Stimulated activated CD4-positive, alpha-beta T cell treated with anti-CD3 and anti-CD28 coated beads, TNF-alpha, amount 100 ng/mL, for 48 hours (primary cell): ENCODE results near the gene PFKP.

Source experiments
- DNase-seq, 3 donors: peaks; one replicate each; pipeline ENCODE4 v3.0.0-alpha.2; 2020; ENCODE audit warnings: low read depth in 3 of 3

Gene PFKP

DNA sequence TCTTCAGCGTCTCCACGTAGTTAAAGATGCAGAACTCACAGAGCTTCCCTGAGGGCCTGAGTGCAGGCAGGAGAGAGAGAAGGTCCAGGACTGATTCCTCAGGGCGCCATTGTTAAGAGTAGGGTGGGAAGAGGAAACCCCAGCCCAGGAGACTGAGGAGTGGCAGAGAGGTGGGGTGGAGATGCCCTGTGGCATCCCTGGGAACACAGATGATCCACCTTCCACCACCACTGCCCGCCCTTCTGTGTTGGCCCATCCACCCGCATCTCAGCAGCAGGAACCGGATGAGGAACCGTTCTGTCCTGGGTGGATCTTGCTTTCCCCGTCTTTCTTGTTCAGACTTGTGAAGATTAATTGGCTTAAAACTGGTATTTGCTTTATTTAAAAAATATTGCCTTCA is 48.3 kb downstream of the PFKP start:
- DNase-seq = no peak

DNA sequence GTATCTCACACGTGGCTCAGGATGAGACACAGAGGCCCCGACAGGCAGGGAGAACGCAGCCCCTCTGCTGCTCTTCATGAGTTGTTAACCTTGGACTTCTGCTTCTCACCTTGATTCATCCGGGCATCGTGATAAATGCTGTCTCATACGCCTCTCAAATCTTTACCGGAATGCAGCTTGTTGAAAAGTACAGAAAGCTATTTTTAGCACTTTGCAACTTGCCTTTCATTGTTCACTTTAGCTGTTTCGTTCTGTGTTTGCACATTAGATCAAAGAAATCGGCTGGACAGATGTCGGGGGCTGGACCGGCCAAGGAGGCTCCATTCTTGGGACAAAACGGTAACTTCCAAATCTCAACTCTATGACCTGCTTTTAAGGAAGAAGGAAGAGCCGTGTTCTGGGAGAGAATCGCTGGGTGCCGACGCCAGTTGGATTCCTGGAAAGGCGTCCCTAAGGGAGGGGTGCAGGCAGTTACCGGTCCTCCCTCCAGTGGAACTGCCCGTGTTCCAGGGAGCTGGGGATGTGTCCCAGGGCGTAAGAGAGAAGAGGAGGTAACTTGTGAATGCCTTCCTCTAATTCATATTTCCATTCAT is 49.3 kb downstream of the PFKP start:
- no peak for DNase-seq

DNA sequence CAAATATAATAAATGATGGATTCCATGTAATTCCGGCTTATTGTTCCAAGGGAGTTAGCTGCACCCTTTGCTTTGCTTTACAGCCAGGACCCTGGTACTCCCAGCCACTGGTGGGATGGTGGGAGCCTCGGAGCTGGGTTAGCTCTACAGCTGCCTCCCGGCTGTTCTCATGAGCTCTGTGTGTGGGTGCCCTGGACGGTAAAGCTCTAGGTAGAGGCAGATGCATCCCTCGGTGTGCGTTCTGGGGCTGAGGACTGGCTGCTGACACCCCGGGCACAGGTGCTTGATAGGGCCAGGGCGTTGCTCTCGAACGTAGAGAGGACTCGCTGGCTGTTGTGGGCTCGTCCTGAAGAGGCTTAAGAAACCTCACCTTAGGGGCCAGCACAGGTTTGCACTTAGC is 50.1 kb downstream of the PFKP start:
- no peak for DNase-seq

DNA sequence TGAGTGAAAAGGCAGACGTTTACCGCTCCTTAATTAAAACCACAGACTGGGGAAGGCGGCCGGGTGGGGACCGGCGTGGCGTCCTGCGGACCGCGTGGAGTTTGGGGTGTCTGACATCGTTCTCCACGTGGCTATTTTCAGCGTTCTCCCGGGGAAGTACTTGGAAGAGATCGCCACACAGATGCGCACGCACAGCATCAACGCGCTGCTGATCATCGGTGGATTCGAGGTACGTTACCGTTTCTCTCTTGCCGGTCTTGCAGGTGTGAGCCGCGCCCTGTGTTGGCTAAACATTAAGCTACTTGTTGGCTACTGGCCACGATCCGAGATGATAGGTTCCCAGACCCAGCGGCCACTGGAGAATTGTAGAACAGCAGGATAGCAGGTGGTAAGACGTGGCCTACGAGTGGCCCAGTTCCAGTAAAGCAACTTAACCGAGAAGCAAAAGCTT is 51.3 kb downstream of the PFKP start:
- no peak for DNase-seq

DNA sequence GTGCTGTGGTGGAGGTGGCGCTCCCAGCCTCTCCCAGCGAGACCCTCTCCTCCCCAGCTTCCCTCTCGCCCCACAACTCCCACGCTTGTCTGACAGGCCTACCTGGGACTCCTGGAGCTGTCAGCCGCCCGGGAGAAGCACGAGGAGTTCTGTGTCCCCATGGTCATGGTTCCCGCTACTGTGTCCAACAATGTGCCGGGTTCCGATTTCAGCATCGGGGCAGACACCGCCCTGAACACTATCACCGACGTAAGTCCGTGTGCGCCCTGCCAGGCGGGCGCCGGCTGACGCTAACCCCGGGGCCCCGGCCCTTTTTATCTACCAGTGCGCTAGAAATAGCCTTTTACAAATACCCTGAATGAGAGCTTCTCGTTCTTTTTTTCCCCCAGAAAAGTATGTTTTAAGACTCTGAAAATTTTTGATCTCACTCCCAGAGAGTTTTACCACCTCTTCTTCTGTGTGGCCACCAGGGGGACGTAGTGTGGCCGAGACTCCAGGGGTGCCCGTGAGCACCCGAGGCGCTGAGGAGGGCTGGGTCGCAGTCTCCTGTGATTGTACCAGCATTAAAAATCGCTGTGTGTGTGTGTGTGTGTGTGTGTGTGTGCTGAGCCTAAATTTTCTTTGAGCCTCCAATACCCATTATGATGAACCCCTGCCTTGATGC is 52.6 kb downstream of the PFKP start:
- no peak for DNase-seq

DNA sequence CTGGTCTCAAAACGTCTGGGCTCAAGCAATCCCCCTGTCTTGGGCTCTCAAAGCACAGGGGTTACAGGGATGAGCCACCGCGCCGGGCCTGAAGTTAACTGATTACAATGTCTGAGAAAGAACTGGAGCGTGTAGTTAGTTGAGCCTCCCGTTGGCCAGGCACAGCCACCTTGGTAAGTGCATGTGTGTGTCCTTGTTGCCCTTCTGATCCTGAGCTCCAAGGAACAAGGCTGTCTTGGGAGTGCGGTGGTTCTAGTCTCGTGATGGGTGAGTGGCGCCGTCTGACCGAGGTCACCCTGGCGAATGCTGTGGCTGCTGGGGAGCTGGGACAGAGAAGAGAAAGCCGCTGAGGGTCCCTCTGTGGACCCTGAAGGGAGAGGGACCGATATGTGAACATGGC is 54.7 kb downstream of the PFKP start:
- no peak for DNase-seq

DNA sequence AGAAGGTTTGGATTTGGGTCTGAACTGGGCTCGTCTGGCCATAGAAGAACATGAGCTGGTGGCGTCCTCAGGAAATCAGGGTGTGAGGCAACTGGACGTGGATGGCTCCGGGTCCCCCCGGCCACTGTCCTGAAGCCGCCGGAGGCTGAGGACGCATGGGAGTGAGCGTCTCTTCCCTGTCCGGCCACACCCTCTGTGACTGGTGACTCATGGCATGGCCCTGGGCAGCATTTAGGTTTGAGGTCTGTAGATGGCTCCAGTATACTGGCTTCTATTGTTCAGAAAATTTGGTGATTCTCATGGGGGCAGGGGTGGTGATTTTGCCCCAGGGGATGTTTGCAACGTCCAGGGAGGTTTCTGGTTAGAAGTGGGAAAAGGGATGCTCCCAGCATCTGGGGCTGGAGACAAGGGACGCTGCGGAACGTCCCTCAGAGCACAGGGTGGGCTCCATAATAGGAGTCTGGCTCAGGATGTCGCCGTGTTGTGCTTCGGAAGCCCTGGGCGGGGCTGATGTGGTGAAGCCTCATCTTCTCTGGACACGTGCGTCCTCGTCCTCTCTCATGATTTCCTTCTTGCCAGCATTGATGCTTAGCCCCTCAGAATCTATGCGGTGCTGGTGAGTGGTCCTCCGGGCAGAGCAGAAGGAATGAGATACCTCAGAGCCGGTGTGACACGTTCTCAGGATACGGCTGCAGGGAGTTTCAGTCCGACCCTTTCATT is 55.3 kb downstream of the PFKP start:
- DNase-seq = no peak

DNA sequence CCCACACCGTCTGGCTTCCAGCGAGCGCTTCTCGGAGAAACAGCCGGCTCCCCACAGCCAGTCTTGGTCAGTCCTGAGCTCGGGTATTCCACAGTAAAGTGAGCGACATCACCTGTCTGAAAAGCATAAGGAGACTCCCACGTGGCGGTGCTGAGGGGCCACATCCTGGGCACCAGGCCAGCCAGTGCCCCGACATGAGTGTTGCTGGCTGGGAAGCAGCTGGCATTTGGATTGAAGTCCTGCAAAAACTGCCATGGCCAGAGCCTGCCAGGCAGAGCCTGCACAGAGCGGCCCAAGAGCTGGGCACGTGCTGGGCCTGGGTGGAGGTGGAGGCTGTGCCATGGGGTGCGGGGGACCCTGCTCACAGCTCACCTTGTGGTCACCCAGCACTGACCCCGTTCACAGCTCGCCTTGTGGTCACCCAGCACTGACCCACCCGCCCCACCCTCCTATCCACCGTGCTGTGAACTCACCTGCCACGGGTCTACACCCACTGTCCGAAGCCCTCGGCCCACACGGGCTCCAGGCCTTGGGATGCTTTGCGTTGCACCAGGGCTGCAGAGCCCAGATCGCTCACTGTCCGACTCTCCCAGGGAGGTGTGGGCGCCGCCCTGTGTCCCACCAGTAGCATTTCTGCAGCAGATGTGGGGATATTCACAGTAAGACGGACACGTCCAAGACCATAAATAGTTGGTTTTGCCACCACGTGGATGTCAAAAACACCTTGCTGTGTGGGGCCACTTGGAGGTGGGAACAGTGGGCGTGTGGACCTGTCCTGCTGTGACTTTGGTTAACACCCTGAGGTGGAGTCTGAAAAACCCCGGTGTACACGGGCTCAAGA is 56.4 kb downstream of the PFKP start:
- DNase-seq = no peak

DNA sequence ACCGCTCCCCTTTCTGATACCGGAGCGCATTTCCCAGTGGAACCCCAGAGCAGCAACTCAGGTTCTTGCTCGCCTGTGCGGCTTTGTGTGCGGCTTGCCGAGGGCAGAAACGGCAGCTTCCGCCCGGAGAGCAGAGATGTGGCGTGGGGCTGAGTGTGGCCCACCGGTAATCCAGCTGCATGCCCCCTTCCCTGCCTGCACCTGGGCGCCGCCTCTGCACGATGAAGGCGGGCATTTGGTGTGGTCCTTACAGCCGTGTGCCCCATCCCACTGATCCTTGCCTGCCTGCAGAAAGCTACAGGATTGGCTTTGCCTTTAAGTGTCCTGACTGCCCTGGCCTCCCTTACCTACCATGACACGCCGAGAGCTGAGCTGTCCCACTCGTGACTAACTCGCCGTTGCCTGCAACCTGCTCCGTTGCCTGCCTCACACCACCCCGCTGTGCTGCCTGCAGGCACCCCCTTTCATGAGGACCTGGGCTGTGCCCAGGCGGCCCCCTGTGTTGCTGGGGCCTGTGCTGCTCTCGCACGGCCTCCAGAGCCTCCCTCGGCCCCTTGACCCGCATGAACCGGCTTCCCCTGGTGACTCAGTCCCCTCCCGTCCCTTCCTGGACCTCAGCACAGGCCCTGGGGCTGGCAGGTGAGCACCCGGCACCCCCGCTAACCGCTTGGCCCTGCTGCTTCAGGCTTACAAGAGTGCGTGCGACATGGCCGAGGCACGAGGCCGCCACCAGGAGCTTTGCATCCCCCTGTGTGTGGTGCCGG is 57.2 kb downstream of the PFKP start:
- no peak for DNase-seq

DNA sequence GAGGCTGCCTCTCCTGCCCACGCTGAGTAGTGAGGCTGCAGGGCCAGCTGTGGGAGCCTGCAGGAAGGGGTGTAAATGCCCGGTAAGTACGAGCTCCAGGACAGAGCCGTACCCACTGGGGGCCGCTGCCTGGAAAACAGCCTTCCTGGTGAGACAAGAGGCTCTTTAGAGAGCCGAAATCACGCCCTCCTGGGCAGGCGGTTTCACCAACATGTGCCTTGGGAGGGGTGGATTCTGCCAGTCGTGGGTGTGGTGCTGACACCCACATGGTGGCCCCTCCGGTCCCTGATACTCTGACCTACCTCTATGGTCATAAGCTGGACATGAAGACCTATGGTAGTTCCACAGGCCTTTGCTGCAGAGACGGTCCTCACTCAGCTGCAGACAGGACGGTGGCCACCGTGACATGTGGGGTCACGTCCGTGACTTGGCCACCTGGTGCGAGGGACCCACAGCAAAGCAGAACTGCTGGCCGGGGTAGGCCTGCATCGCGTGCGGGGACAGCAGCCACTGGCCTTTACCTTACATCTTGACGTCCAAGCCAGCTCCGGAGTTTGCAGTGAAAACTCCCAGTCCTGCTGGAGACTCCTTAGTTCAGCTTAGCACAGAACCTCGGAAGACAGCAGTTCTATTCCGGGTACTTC is 58.3 kb downstream of the PFKP start:
- no peak for DNase-seq

DNA sequence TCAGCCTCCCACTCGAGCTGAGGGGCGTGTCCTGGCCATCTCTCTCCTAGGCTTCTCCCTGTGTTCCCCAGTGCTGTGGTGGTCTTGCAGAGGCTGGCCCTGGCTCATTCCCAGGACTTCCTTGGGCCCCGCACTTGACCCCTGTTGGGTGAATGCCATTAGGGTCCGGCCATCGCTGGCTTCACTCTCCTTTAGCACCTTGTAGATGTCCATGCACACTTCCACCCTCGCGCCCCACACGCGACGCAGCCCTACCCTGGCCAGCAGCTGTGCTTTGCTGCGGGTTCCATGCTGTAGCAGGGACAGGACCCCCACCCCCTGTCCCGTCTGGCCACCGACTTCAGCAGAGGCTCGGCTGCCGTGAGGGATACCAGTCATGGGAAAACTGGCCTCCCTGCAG is 58.9 kb downstream of the PFKP start:
- no peak for DNase-seq

DNA sequence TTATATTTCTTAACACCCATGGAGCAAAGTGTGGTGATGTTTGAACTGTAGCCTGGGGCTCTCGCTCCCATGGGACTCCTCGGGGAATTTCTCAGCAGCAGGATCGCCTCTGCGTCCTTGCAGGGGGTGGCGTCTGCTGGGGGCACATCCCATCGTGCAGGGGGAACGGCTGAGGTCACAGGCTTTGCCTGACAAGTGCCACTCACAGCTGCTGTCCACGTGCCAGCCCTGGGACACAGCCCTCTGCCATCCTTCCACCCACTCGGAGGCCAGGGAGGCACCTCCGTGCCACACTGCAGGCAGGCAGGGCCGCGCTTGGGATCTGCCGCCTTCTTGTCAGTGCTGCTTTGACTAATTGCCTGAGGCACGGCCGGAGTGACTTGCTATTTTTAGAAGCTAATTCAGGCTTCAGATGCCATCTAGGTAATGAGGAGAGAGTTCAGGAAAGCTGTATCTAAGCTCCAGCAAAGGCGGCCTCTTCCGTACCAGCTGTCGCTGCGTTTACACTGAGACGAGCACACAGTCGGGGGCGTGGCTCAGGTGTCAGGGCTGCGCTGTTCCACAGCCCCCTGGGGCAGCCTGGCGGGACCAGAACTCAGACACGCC is 59.5 kb downstream of the PFKP start:
- DNase-seq = no peak

DNA sequence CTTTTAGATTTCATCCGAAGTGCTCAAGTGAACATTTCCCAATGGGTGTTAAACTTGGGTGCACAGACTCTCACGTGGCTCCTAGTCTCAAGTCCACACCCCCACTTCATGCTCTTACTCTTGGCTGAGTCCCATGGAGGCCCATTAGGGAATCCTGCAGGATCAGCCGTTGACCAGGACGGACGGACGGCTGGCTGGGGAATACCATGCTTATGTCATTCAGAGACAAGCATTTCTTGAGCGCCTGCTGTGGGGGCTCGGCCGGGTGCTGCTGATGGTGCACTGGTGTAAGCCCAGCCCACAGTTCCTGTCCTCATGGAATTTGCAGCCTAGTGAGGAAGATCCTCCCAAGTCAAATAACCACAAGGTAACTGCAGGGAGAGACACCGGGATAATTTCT is 60.6 kb downstream of the PFKP start:
- no peak for DNase-seq

DNA sequence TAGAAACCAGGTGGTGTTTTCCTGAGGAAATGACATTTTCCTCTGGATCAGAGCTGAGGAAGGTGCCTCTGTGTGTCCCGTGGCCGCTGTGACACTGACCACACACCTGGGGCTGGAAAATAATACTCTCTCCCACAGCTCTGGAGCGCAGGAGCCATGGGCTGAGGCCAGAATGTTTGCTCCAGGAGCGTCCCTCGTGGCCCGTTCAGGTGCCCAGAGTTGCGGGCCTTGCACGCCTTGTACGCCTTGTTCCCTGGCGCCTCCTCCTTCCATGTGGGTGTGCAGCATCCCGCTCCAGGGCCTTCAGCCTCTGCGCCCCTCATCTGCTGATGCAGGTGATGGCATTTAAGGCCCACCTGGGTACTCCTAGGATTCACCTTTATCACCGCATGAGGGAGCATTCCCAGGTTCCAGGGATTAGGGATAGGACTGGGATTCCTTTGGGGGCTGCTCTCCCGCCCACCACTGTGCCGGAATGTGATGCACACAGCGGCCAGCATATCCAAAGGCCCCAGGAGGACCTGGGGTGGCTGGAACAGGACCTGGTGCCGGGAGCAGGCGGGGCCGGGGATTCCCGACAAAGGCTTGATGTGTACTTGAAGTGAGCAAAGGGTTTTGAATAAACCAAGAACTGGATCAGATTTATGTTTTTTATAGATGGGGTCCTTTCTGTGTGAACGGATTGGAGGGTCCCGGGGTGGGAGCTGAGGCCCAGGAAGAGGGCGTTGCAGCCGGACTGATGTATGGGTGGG is 61.2 kb downstream of the PFKP start:
- no peak for DNase-seq

DNA sequence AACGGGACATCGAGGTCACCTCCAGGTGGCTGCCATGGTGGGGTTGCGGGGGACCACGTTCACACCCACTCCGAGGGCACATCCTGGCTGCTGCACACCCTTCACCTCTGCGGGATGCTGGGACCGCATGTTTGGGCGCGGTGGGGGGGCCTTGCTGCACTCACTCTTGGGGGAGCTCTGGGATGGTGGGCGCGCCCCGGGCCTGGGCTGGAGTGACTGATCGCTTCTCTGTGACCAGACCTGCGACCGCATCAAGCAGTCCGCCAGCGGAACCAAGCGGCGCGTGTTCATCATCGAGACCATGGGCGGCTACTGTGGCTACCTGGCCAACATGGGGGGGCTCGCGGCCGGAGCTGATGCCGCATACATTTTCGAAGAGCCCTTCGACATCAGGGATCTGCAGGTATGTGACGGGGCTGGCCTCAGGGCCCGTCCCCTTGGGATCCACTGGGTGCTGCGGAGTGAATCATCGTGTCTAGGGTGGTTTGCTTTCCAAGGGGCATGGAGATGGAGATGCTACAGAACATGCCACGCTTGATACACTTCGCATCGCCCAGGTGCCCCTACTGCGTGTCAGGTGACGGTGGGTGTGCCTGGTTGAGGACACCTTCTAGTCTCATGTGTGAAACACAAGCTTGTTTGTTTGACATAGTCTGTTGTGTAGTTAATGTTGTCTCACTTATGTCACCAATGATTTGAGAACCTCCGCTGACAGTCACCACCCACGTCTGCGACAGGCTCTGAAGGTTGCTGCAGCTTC is 62.4 kb downstream of the PFKP start:
- no peak for DNase-seq

DNA sequence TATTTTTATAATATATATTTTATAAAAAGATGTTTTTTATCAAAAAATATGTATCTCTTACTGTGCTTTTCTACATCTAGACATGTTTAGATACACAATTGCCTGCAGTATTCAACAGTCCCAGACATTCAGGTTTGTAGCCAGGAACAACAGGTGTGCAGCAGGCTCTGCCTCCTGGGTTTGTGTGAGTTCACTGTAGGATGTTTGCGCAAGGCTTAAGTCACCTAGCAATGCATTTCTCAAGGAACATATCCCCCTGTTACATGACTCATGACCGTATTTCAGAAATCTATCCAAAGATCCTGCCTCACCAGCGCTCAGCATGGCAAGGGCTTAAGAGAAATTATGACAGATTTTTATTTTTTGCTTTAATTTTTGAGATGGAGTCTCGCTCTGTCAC is 63.8 kb downstream of the PFKP start:
- no peak for DNase-seq

DNA sequence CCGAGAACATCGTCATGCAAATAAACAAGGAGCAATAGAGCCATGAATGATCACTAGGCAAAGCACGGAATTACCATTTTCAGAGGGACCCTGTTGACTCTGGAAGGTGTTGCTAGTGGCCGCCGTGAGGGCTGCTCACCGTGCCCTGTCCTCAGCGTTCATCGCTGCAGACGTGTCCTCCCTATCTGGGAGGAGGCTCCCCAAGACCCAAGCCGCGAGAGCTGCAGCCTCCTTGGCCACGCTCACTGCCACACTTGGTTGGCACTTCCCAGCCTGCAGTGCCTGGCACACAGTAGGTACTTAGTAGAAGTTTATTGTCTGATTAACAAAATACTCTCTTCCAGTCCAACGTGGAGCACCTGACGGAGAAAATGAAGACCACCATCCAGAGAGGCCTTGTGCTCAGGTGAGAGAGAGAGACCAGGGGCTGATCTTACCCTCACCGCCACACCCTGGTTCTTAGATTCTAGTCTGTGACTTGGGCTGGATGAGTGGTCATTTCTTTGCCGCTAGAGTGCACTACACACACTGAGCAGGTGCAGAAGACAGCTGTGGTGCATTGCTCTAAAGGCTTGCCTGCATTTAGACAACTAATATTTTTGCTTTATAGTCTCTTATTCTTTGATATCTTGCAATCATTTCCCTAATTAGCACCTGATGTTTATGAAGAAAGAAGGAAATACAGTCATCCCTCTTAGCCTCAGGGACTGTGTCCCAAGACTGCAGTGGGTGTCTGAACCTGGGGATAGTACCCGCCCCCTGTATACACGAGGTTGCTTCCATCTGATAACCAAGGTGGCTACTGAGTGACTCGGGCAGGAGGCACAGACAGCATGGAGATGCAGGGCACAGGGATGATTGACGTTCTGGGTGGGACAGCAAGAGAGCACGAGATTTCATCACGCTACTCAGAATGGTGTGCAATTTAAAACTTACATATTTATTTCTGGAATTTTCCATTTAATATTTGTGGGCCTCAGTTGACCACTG is 65.0 kb downstream of the PFKP start:
- DNase-seq = no peak

DNA sequence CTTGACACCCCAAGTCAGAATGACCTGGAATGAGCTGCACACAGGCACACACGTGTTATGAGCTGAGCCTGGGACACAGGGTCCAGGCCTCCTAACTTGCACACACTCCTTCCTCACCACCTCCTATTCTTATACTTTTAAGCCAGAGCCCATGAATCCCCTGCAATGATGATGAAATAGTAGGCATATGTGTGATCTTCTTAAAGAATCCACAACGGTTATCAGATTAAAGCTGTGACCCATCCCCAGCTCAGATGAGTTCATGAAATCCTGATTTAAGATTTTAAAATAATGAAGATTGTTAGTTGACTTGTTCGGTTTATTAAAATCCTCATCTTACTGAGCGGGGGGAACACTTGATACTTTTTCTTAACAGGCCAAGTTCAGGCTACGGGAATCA is 66.6 kb downstream of the PFKP start:
- DNase-seq = no peak
